ENCODE measurements around the gene HMCN1. TPM values are rescaled to one million over a fixed set of nuclear protein-coding genes. Genes with fewer than 3 reads are reported as not detected.

Gene HMCN1
- polyA plus RNA-seq, 1 of the 3 experiments (the other 2 are of a cell fraction): 59.5 TPM

GRCh38 chr1:186220911-186221310, 486.7 kb downstream of the HMCN1 start:
- ChIA-PET POLR2A (no interaction called here), CTCF (no interaction called here)
- Histone ChIP-seq H3K4me2 (no peak overlapping the region), H3K9me3 (no peaks in the 10 kb centered on the region), H3K79me2 (ENCODE audit: insufficient read depth) (no peaks in the 10 kb centered on the region), H3K9me2 (no peaks in the 10 kb centered on the region), H3F3A (replicated peaks; ENCODE audit: insufficient read depth) (no peaks in the 10 kb centered on the region), H3K27ac (ENCODE audit: low read depth in 2 of 2, low read length in 1 of 2) (no peak overlapping the region), H3K27me3 (ENCODE audit: insufficient read depth) (no peaks in the 10 kb centered on the region), H3K36me3 (replicated peaks in 1 of 2; ENCODE audit: control insufficient read depth in 1 of 2, insufficient read depth in 2 of 2, low read length in 1 of 2) (no peaks in the 10 kb centered on the region), H3K9ac (no peak overlapping the region), H3K4me3 (ENCODE audit: low read depth in 2 of 2, low read length in 1 of 2) (no peak overlapping the region), H4K20me1 (ENCODE audit: insufficient read depth) (no peaks in the 10 kb centered on the region), H2AFZ (ENCODE audit: low read depth) (no peak overlapping the region), H3K4me1 (ENCODE audit: control insufficient read depth in 1 of 2, insufficient read depth in 2 of 2, low read depth in 1 of 2, low read length in 1 of 2) (no peaks in the 10 kb centered on the region; a peak in 1 of 4 replicates)
- DNase-seq: no peak
- 29% methylated on average over 1 of the region's 1 CpG for WGBS (ENCODE audit: low lambda C conversion rate)
- no peak for TF ChIP-seq REST (IDR thresholded peaks at IDR 0.05; ENCODE audit: low read depth, low read length)
- TF ChIP-seq IRF3 (IDR thresholded peaks at IDR 0.05; ENCODE audit: low read depth, low read length): no peak
- TF ChIP-seq USF2 (IDR thresholded peaks at IDR 0.05; ENCODE audit: borderline replicate concordance, low read depth, low read length): no peak
- no peak for TF ChIP-seq POLR2AphosphoS5 (IDR thresholded peaks at IDR 0.05; ENCODE audit: low read depth, low read length)
- no peak for TF ChIP-seq MXI1 (IDR thresholded peaks at IDR 0.05; ENCODE audit: low read depth, low read length)
- TF ChIP-seq FOXM1 (IDR thresholded peaks at IDR 0.05; ENCODE audit: low read depth): no peak
- TF ChIP-seq TCF12 (IDR thresholded peaks at IDR 0.05): no peak
- TF ChIP-seq TAF1 (IDR thresholded peaks at IDR 0.05; ENCODE audit: borderline replicate concordance, low read depth, low read length): no peak
- no peak for TF ChIP-seq USF1 (IDR thresholded peaks at IDR 0.05; ENCODE audit: borderline replicate concordance, low read depth)
- TF ChIP-seq GABPA (IDR thresholded peaks at IDR 0.05; ENCODE audit: low read depth): no peak
- no peak for TF ChIP-seq CTCF (IDR thresholded peaks at IDR 0.05)
- TF ChIP-seq NRF1 (IDR thresholded peaks at IDR 0.05; ENCODE audit: low read depth, low read length): no peak
- TF ChIP-seq MEF2A (IDR thresholded peaks at IDR 0.05; ENCODE audit: borderline replicate concordance, low read depth): no peak
- no peak for TF ChIP-seq RXRA (IDR thresholded peaks at IDR 0.05; ENCODE audit: borderline replicate concordance, low read depth)
- TF ChIP-seq GATA2 (CRISPR knock-in tag; IDR thresholded peaks at IDR 0.05): no peak
